22Rv1 (cell line): ENCODE data around the gene ZNF302.

Experiments used
- ZFX ChIP-seq: fragments of 450-650 bp; IDR thresholded peaks from 2 replicates; pipeline ENCODE4 v1.6.1; 2017; ENCODE audit warnings: antibody characterized with exemption, borderline replicate concordance
- TF ChIP-seq, protein P1 (sequence below): fragments of 450-650 bp; IDR thresholded peaks from 2 replicates; pipeline ENCODE4 v1.5.1; 2017; ENCODE audit warnings: mild to moderate bottlenecking

DNA sequence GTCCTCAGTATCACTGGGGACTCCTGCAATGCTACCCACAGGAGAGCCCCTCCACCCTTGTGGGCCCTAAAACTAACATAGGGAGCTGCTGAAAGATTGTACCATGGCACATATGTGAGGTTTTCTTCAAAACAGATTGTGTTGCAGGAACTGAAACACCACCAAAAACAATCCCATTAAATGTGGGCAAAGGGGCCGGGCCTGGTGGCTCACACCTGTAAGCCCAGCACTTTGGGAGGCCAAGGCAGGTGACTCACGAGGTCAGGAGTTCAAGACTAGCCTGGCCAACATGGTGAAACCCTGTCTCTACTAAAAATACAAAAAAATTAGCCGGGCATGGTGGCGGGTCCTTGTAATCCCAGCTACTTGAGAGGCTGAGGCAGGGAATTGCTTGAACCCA is 35.2 kb upstream of the ZNF302 start:
- TF ChIP-seq, protein P1, sequence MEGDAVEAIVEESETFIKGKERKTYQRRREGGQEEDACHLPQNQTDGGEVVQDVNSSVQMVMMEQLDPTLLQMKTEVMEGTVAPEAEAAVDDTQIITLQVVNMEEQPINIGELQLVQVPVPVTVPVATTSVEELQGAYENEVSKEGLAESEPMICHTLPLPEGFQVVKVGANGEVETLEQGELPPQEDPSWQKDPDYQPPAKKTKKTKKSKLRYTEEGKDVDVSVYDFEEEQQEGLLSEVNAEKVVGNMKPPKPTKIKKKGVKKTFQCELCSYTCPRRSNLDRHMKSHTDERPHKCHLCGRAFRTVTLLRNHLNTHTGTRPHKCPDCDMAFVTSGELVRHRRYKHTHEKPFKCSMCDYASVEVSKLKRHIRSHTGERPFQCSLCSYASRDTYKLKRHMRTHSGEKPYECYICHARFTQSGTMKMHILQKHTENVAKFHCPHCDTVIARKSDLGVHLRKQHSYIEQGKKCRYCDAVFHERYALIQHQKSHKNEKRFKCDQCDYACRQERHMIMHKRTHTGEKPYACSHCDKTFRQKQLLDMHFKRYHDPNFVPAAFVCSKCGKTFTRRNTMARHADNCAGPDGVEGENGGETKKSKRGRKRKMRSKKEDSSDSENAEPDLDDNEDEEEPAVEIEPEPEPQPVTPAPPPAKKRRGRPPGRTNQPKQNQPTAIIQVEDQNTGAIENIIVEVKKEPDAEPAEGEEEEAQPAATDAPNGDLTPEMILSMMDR = no peak
- no peak for TF ChIP-seq ZFX
